Measurements from ENCODE around the gene GOLGA7B.

The GOLGA7B gene

GRCh38 chr10:97869091-97870042, 19.7 kb downstream of the GOLGA7B start:
- peak; percentile 71 for TF ChIP-seq CTCF (IDR thresholded peaks at IDR 0.05; ENCODE audit: insufficient read depth, low read length, missing control alignments)
- CTCF ChIA-PET: interaction anchor here (0.6 to 11.6 kb wide), 17 partner anchors 9 to 168 kb away, joined by 3 to 176 read pairs (median 3); no protein-coding TSS in a partner anchor
- POLR2A ChIA-PET: no interaction called here
- DNase-seq (ENCODE audit: low read depth, low spot score): no peak
- no peak overlapping the region for H3K4me3 ChIP-seq (ENCODE audit: low read depth, low read length)

GRCh38 chr10:97870990-97871389, 21.3 kb downstream of the GOLGA7B start:
- ChIA-PET POLR2A (no interaction called here), CTCF (interaction anchor here (1.0 to 11.6 kb wide), 8 partner anchors 10 to 111 kb away, joined by 3 to 176 read pairs (median 5); no protein-coding TSS in a partner anchor)
- no peak for DNase-seq (ENCODE audit: low read depth, low spot score)
- no peak for TF ChIP-seq CTCF (IDR thresholded peaks at IDR 0.05; ENCODE audit: insufficient read depth, low read length, missing control alignments)
- H3K4me3 ChIP-seq (ENCODE audit: low read depth, low read length): no peak overlapping the region

- TF ChIP-seq CTCF (IDR thresholded peaks at IDR 0.05; ENCODE audit: insufficient read depth, low read length, missing control alignments): no peak
- ChIA-PET CTCF (interaction anchor here (11.6 kb wide), 1 partner anchor 80 kb away, joined by 176 read pairs; no protein-coding TSS in a partner anchor), POLR2A (no interaction called here)
- DNase-seq (ENCODE audit: low read depth, low spot score): no peak
- H3K4me3 ChIP-seq (ENCODE audit: low read depth, low read length): no peak overlapping the region
Measured at GRCh38 chr10:97873569-97873968, 23.9 kb downstream of the GOLGA7B start.

- no peak for DNase-seq (ENCODE audit: low read depth, low spot score)
- no peak overlapping the region for H3K4me3 ChIP-seq (ENCODE audit: low read depth, low read length)
- no peak for TF ChIP-seq CTCF (IDR thresholded peaks at IDR 0.05; ENCODE audit: insufficient read depth, low read length, missing control alignments)
- CTCF ChIA-PET: interaction anchor here (11.6 kb wide), 1 partner anchor 80 kb away, joined by 176 read pairs; no protein-coding TSS in a partner anchor
- POLR2A ChIA-PET: no interaction called here
Measured at GRCh38 chr10:97874332-97874731, 24.7 kb downstream of the GOLGA7B start.

GRCh38 chr10:97875391-97875790, 25.7 kb downstream of the GOLGA7B start:
- H3K4me3 ChIP-seq (ENCODE audit: low read depth, low read length): no peak overlapping the region
- DNase-seq (ENCODE audit: low read depth, low spot score): no peak
- POLR2A ChIA-PET: no interaction called here
- no peak for TF ChIP-seq CTCF (IDR thresholded peaks at IDR 0.05; ENCODE audit: insufficient read depth, low read length, missing control alignments)
- CTCF ChIA-PET: interaction anchor here (11.6 kb wide), 1 partner anchor 81 kb away, joined by 176 read pairs; no protein-coding TSS in a partner anchor

GRCh38 chr10:97876402-97876801, 26.8 kb downstream of the GOLGA7B start:
- ChIA-PET POLR2A (no interaction called here), CTCF (interaction anchor here (11.6 kb wide), 1 partner anchor 82 kb away, joined by 176 read pairs; no protein-coding TSS in a partner anchor)
- H3K4me3 ChIP-seq (ENCODE audit: low read depth, low read length): no peak overlapping the region
- no peak for TF ChIP-seq CTCF (IDR thresholded peaks at IDR 0.05; ENCODE audit: insufficient read depth, low read length, missing control alignments)
- DNase-seq (ENCODE audit: low read depth, low spot score): no peak
